Fibroblast of lung (primary cell): ENCODE measurements around the gene SHANK2.

Experiments
- CTCF ChIP-seq, 2 donors: IDR thresholded peaks in 1 of 2; conservative IDR thresholded peaks in 1 of 2; 1 replicate in 1 of 2; 2 replicates in 1 of 2; pipeline ENCODE4 v1.5.1; 2011 to 2012; ENCODE audit warnings: low read length in 2 of 2, control low read depth in 1 of 2, inconsistent platforms in 1 of 2, low read depth in 1 of 2, mild to moderate bottlenecking in 1 of 2
- EZH2 ChIP-seq: IDR thresholded peaks from 2 replicates; pipeline ENCODE4 v1.5.1; 2012; ENCODE audit warnings: low read length, control low read depth, mild to moderate bottlenecking; ENCODE audit errors: missing control alignments

DNA sequence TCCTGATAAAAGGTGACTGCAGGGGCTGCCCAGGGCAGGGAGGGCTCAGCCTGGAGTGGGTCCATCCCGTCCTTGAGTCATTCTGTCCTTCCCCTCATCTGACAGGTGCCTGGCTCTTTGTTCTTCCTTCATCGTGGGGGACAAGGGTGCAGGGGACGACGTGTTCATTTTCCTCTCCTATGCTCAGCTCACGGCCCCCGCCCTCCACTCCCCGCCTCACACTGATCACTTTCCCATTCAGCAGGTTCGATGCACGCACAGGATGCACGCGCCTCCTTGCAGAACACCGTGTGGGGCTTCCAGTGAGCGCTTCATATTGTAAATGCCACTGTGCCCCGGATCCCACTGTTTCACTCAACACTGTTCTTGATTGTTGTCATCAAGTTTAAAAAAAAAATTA is 32.7 kb upstream of the SHANK2 start:
- TF ChIP-seq EZH2: no peak
- TF ChIP-seq CTCF (conservative IDR thresholded peaks at IDR 0.05 in 1 of 2, IDR thresholded peaks at IDR 0.05 in 1 of 2; ENCODE audit: low read depth in 1 of 2, low read length in 2 of 2): no peak
